Kidney tubule cell (primary cell): ENCODE data around the gene KRT2.
A peak's percentile ranks its signal among the peaks of the same experiment; 100 is the strongest.

ENCODE experiments used
- DNase-seq: peaks from one replicate; pipeline ENCODE4 v3.0.0-alpha.2; 2018; ENCODE audit warnings: low spot score

KRT2 gene

GRCh38 chr12:52651726-52652261 is at the start of gene KRT2:
Gene KRT2, minus strand, starts transcription at chr12:52652211. Its CDS starts 69 bp downstream, at chr12:52652142.
- DNase-seq: no peak

GRCh38 chr12:52701281-52701680 is 49.3 kb upstream of the KRT2 start:
- no peak for DNase-seq

- DNase-seq: no peak
Measured at GRCh38 chr12:52699960-52700359, 47.9 kb upstream of the KRT2 start.

GRCh38 chr12:52699373-52699772 is 47.4 kb upstream of the KRT2 start:
- DNase-seq: no peak

GRCh38 chr12:52698651-52699340 is 46.8 kb upstream of the KRT2 start:
- no peak for DNase-seq

- DNase-seq: no peak
Measured at GRCh38 chr12:52697058-52697582, 45.1 kb upstream of the KRT2 start.

GRCh38 chr12:52696588-52696987 is 44.6 kb upstream of the KRT2 start:
- DNase-seq: no peak

GRCh38 chr12:52695039-52695438 is 43.0 kb upstream of the KRT2 start:
- DNase-seq: no peak

GRCh38 chr12:52694151-52694550 is 42.1 kb upstream of the KRT2 start:
- DNase-seq: no peak

GRCh38 chr12:52693261-52693660 is 41.2 kb upstream of the KRT2 start:
- DNase-seq: no peak

- DNase-seq: no peak
Measured at GRCh38 chr12:52692254-52692653, 40.2 kb upstream of the KRT2 start.

GRCh38 chr12:52691841-52692150 is 39.8 kb upstream of the KRT2 start:
- no peak for DNase-seq

GRCh38 chr12:52691076-52691840 is 39.2 kb upstream of the KRT2 start:
- no peak for DNase-seq

- DNase-seq: no peak
Measured at GRCh38 chr12:52690351-52691075, 38.5 kb upstream of the KRT2 start.

- DNase-seq: no peak
Measured at GRCh38 chr12:52689936-52690335, 37.9 kb upstream of the KRT2 start.

GRCh38 chr12:52689239-52689638 is 37.2 kb upstream of the KRT2 start:
- DNase-seq: no peak

GRCh38 chr12:52688481-52688880 is 36.5 kb upstream of the KRT2 start:
- no peak for DNase-seq

GRCh38 chr12:52687497-52688385 is 35.7 kb upstream of the KRT2 start:
- peak; percentile 56 for DNase-seq

GRCh38 chr12:52686756-52687487 is 34.9 kb upstream of the KRT2 start:
- no peak for DNase-seq

- DNase-seq: no peak
Measured at GRCh38 chr12:52686063-52686462, 34.1 kb upstream of the KRT2 start.

- no peak for DNase-seq
Measured at GRCh38 chr12:52685406-52685890, 33.4 kb upstream of the KRT2 start.
